Endodermal cell (in vitro differentiated cells): ENCODE measurements around the gene TIAM1. TPM values are rescaled to one million over a fixed set of nuclear protein-coding genes. Genes with fewer than 3 reads are reported as not detected.

Experiments
- DNase-seq: peaks from one replicate; pipeline ENCODE4 v3.0.0-alpha.2; 2017
- H3K27ac ChIP-seq: 2 replicates; pipeline ENCODE4 v1.5.1; 2013; ENCODE audit warnings: mild to moderate bottlenecking, low read depth, low read length, moderate library complexity
- H3K27me3 ChIP-seq: 2 replicates; pipeline ENCODE4 v1.6.1; 2013; ENCODE audit warnings: mild to moderate bottlenecking, low read length, moderate library complexity; ENCODE audit not compliant: insufficient read depth, control insufficient read depth, poor library complexity, severe bottlenecking
- H3K36me3 ChIP-seq: 2 replicates; pipeline ENCODE4 v1.7.0; 2013; ENCODE audit warnings: mild to moderate bottlenecking, low read length, moderate library complexity; ENCODE audit not compliant: control insufficient read depth, insufficient read depth
- H3K4me1 ChIP-seq: one replicate; pipeline ENCODE4 v1.7.0; 2013; ENCODE audit warnings: low read length; ENCODE audit not compliant: control insufficient read depth, insufficient read depth
- H3K4me3 ChIP-seq: 2 replicates; pipeline ENCODE4 v1.5.1; 2013; ENCODE audit warnings: mild to moderate bottlenecking, low read length, moderate library complexity
- H3K9ac ChIP-seq: 2 replicates; pipeline ENCODE4 v1.6.1; 2013; ENCODE audit warnings: mild to moderate bottlenecking, low read length, moderate library complexity; ENCODE audit not compliant: poor library complexity, severe bottlenecking; ENCODE audit errors: extremely low read depth
- H3K9me3 ChIP-seq: 2 replicates; pipeline ENCODE4 v1.6.1; 2013; ENCODE audit warnings: mild to moderate bottlenecking, low read length, moderate library complexity; ENCODE audit not compliant: control insufficient read depth
- H3K27ac Mint-ChIP-seq: 2 replicates; pipeline ENCODE4 v1.8.0; 2020; ENCODE audit warnings: mixed read lengths
- H3K27me3 Mint-ChIP-seq: 2 replicates; pipeline ENCODE4 v1.8.0; 2021; ENCODE audit warnings: mild to moderate bottlenecking, mixed read lengths; ENCODE audit not compliant: insufficient read depth
- H3K36me3 Mint-ChIP-seq: 2 replicates; pipeline ENCODE4 v1.8.0; 2020; ENCODE audit warnings: low read depth, mixed read lengths
- H3K4me1 Mint-ChIP-seq: 2 replicates; pipeline ENCODE4 v1.8.0; 2020; ENCODE audit warnings: mixed read lengths
- H3K4me3 Mint-ChIP-seq: 2 replicates; pipeline ENCODE4 v1.8.0; 2020; ENCODE audit warnings: mild to moderate bottlenecking, moderate library complexity, mixed read lengths
- H3K9me3 Mint-ChIP-seq: 2 replicates; pipeline ENCODE4 v1.8.0; 2020; ENCODE audit warnings: mild to moderate bottlenecking, mixed read lengths
- CTCF ChIP-seq: fragments of 200-600 bp; sonication (generic); conservative IDR thresholded peaks from 2 replicates; pipeline ENCODE4 v1.5.0; 2021; ENCODE audit warnings: antibody characterized with exemption, mild to moderate bottlenecking
- WGBS, 2 experiments: methylation state at CpG; one replicate each; pipeline versions ENCODE4 v1.1.5 to v1.1.7; 2013; ENCODE audit warnings: missing lambda C conversion rate in 2 of 2, mixed read lengths in 1 of 2; ENCODE audit not compliant: insufficient coverage in 1 of 2, insufficient read length in 1 of 2; 5-methylcytosine and 5-hydroxymethylcytosine counted together
- total RNA-seq, 2 donors: library from RNA; stranded (reverse); fragmentation: NEBNext Ultra II Directional in 1 of 2; extraction: Animal tissue kit (Norgen Biotek cat#: 25700) in 1 of 2; gene quantifications; 2 replicates in 1 of 2; 3 replicates in 1 of 2; pipeline ENCODE4 v1.2.1, GENCODE V29; 2021

TIAM1 gene
- total RNA-seq, 2 donors from 2014 or later = 29.4 to 33.3 TPM

GRCh38 chr21:31213787-31214186 is 130.3 kb downstream of the TIAM1 start:
- Histone ChIP-seq H3K27me3 (no peaks in the 10 kb centered on the region), H3K4me1 (no peaks in the 10 kb centered on the region), H3K4me3 (no peak overlapping the region), H3K9me3 (no peaks in the 10 kb centered on the region), H3K27ac (no peak overlapping the region), H3K9ac (no peak overlapping the region), H3K36me3 (peaks cover 7% of the 10 kb centered on the region)
- peaks cover 36% of the 10 kb centered on the region for H3K36me3 Mint-ChIP-seq
- no peak for TF ChIP-seq CTCF
- no peak overlapping the region for H3K27ac Mint-ChIP-seq
- no peaks in the 10 kb centered on the region for H3K27me3 Mint-ChIP-seq
- peaks cover 3% of the 10 kb centered on the region for H3K4me1 Mint-ChIP-seq
- WGBS, 2 experiments = 91 to 94% methylated on average over 1 to 2 of the region's 2 CpGs
- no peaks in the 10 kb centered on the region for H3K9me3 Mint-ChIP-seq
- DNase-seq = no peak
- no peak overlapping the region for H3K4me3 Mint-ChIP-seq

DNA sequence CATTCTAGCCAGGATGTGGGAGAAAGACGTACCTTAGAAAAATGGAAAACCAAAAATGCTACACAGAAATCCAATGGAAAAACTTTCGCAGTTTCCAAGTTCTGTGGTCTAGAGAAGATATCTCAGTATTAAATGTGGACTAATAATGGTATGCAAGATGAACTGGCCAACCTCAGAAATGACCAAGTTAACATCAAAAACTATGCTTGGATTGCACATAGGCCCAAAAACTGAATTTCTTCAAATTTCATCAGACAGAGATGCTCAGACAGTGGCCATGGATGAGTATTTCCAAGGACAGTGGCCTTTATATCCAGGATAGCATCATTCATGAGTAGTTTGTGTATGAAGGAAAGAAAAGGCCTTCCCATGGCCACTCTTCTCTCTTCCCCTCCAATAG is 132.2 kb downstream of the TIAM1 start:
- no peak for DNase-seq
- no peak overlapping the region for H3K4me3 Mint-ChIP-seq
- 92 to 100% methylated on average over 2 of the region's 2 CpGs for WGBS, 2 experiments
- Histone ChIP-seq H3K4me3 (no peak overlapping the region), H3K27me3 (no peaks in the 10 kb centered on the region), H3K9me3 (no peaks in the 10 kb centered on the region), H3K4me1 (no peaks in the 10 kb centered on the region), H3K27ac (no peak overlapping the region), H3K36me3 (peaks cover 16% of the 10 kb centered on the region), H3K9ac (no peak overlapping the region)
- H3K27ac Mint-ChIP-seq = no peak overlapping the region
- H3K27me3 Mint-ChIP-seq = no peaks in the 10 kb centered on the region
- TF ChIP-seq CTCF = no peak
- no peaks in the 10 kb centered on the region for H3K9me3 Mint-ChIP-seq
- H3K36me3 Mint-ChIP-seq = peaks cover 36% of the 10 kb centered on the region
- no peaks in the 10 kb centered on the region for H3K4me1 Mint-ChIP-seq

DNA sequence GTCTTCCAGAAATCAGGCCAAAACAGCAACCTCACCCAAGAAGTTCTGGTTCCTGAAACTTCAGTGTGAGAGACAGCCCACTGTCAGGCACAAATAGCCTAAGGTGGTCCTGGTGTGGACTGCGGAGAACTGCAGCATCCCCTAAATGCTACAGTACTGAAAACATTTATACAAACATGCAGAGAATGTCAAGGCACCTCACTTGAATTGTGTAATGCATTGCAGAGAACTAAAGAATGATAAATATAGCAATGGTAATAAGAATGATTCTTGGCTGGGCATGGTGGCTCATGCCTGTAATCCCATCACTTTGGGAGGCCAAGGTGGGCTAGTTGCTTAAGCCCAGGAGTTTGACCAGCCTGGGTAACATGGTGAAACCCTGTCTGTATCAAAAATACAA is 138.6 kb downstream of the TIAM1 start:
- H3K36me3 ChIP-seq = peaks cover 16% of the 10 kb centered on the region
- TF ChIP-seq CTCF = no peak
- no peak overlapping the region for H3K4me3 Mint-ChIP-seq
- peaks cover 7% of the 10 kb centered on the region for H3K27me3 Mint-ChIP-seq
- no peaks in the 10 kb centered on the region for H3K27me3 ChIP-seq
- no peaks in the 10 kb centered on the region for H3K9me3 ChIP-seq
- WGBS, 2 experiments = 100% methylated on average over 1 of the region's 1 CpG; no CpG with 5 or more reads in 1 of the 2 experiments
- no peaks in the 10 kb centered on the region for H3K9me3 Mint-ChIP-seq
- no peak overlapping the region for H3K4me3 ChIP-seq
- H3K4me1 ChIP-seq = peaks cover 4% of the 10 kb centered on the region
- H3K36me3 Mint-ChIP-seq = peaks cover 16% of the 10 kb centered on the region
- no peak overlapping the region for H3K9ac ChIP-seq
- H3K4me1 Mint-ChIP-seq = peaks cover 3% of the 10 kb centered on the region
- H3K27ac ChIP-seq = no peak overlapping the region
- H3K27ac Mint-ChIP-seq = no peak overlapping the region
- DNase-seq = no peak
